Omental fat pad (tissue), 4 donors: ENCODE data around the gene ZXDB. TPM values are rescaled to one million over a fixed set of nuclear protein-coding genes. Genes with fewer than 3 reads are reported as not detected.

Source experiments
- ATAC-seq: fragments of 150-250 bp; one replicate; pipeline ENCODE4 v1.9.1; 2016; ENCODE audit warnings: mild to moderate bottlenecking, moderate library complexity; ENCODE audit not compliant: low FRiP score
- DNase-seq: peaks from one replicate; pipeline ENCODE4 v3.0.0-alpha.2; 2019; ENCODE audit warnings: low spot score
- CTCF ChIP-seq, 3 donors: fragments of 450-650 bp; IDR thresholded peaks; one replicate each; pipeline ENCODE4 v1.5.1; 2016 to 2017; ENCODE audit warnings: antibody characterized with exemption in 3 of 3, mild to moderate bottlenecking in 3 of 3, moderate library complexity in 2 of 3
- total RNA-seq, 4 donors: library from RNA; depleted of rRNA; stranded (reverse); fragments of >200 nt; gene quantifications; one replicate each; pipeline ENCODE4 v1.1.0, GENCODE V29; 2016

Gene ZXDB
- total RNA-seq, 4 donors from 2014 or later: 9.9 to 23.1 (median 12.6) TPM

DNA sequence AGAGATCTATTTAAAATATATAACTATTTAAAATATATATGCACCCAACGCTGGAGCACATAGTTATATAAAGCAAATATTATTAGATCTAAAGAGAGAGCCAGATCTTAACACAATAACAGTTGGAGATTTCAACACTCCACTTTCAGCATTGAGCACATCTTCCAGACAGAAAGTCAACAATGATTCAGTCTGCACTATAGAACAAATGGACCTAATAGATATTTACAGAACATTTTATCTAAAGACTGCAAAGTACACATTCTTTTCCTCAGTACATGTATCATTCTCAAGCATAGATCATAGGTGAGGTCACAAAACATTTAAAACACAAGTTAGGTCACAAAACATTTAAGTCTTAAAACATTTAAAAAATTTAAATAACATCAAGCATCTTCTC, 51.9 kb downstream of the ZXDB start:
- DNase-seq: no peak
- no peak for TF ChIP-seq CTCF (IDR thresholded peaks at IDR 0.05)
- no peak for ATAC-seq

DNA sequence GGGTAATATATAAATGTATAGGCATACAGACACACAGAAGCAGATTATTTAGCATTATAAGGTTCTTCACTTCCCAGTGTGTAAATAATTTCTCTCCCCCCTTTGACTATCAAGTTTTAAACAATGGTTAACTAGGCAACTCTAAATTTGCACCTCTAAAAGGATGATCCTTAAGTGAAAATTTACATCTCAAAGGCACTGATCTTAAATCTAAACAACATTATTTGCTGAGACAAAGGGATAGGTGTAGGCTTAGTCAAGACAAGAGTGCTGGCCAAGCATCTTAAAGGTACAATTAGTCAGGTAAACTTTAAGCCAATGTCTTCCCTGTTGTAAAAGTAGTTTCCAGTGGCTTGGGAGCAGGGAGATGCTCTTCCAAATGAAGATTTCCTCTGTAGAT, 55.2 kb downstream of the ZXDB start:
- ATAC-seq (no peak), DNase-seq (no peak)
- no peak for TF ChIP-seq CTCF (IDR thresholded peaks at IDR 0.05)

Other genes starting within 250 kb of the ZXDB start
- gene NLRP2B, start 88.2 kb downstream of the ZXDB start, total RNA-seq: not detected